ENCODE measurements around the gene TUBB6.

- TF ChIP-seq CTCF (IDR thresholded peaks at IDR 0.05): no peak
- no peak for TF ChIP-seq REST (IDR thresholded peaks at IDR 0.05; ENCODE audit: insufficient read depth in 1 of 2, low read depth in 2 of 2, low read length in 1 of 2)
- TF ChIP-seq TCF7L2 (IDR thresholded peaks at IDR 0.05; ENCODE audit: low read depth, low read length): no peak
These were observed 10.8 kb downstream of the TUBB6 start for GRCh38 chr18:12318857-12319256.

Measured in Panc1 (cell line).